OCI-LY3 (cell line): Measurements from ENCODE around the gene TNFRSF1B.

Source experiments
- H2AFZ ChIP-seq: fragments of 200-600, 300-600 bp; shearing (Covaris generic); 2 replicates; pipeline ENCODE4 v1.6.0; 2014; ENCODE audit warnings: antibody characterized with exemption, low read depth, low read length
- H3K27ac ChIP-seq: fragments of 200-600, 300-600 bp; sonication (generic); 2 replicates; pipeline ENCODE4 v1.5.1; 2014; ENCODE audit warnings: mild to moderate bottlenecking, low read length, moderate library complexity, mixed read lengths
- H3K27me3 ChIP-seq: fragments of 200-600, 300-600 bp; sonication (generic); 2 replicates; pipeline ENCODE4 v1.6.1; 2014; ENCODE audit warnings: low read depth, low read length, mixed read lengths
- H3K36me3 ChIP-seq: fragments of 200-600, 300-600 bp; sonication (generic); replicated peaks from 2 replicates; pipeline ENCODE3; 2014; ENCODE audit warnings: low read depth, low read length, mixed read lengths
- H3K4me1 ChIP-seq: fragments of 300-600, 200-600 bp; sonication (generic); 2 replicates; pipeline ENCODE4 v1.6.1; 2014; ENCODE audit warnings: low read length, mixed read lengths
- H3K4me2 ChIP-seq: fragments of 200-600, 300-600 bp; sonication (generic); 2 replicates; pipeline ENCODE4 v1.6.1; 2014; ENCODE audit warnings: low read length, mixed read lengths
- H3K4me3 ChIP-seq: fragments of 300-600, 200-600 bp; sonication (generic); 2 replicates; pipeline ENCODE4 v1.5.1; 2014; ENCODE audit warnings: antibody characterized with exemption, mild to moderate bottlenecking, low read length, moderate library complexity
- H3K79me2 ChIP-seq: fragments of 300-600, 200-600 bp; shearing (Covaris generic); 2 replicates; pipeline ENCODE4 v1.6.1; 2014; ENCODE audit warnings: mild to moderate bottlenecking, low read length, mixed read lengths
- H3K9ac ChIP-seq: fragments of 300-600, 200-600 bp; shearing (Covaris generic); 2 replicates; pipeline ENCODE4 v1.6.0; 2014; ENCODE audit warnings: mild to moderate bottlenecking, low read length, moderate library complexity
- H3K9me3 ChIP-seq: fragments of 200-600, 300-600 bp; shearing (Covaris generic); 2 replicates; pipeline ENCODE4 v1.6.1; 2014; ENCODE audit warnings: low read length, mixed read lengths; ENCODE audit not compliant: insufficient read depth
- H4K20me1 ChIP-seq: fragments of 200-600, 300-600 bp; sonication (generic); 2 replicates; pipeline ENCODE4 v1.6.1; 2016; ENCODE audit warnings: low read length, mixed read lengths; ENCODE audit not compliant: insufficient read depth
- EZH2phosphoT487 ChIP-seq: fragments of 200-600 bp; shearing (Covaris generic); IDR thresholded peaks from 2 replicates; pipeline ENCODE4 v1.6.1; 2018; ENCODE audit warnings: antibody characterized with exemption, mixed run types, low read depth
- TF ChIP-seq, protein P1 (sequence below): fragments of 200-600, 300-600 bp; sonication (generic); IDR thresholded peaks from 2 replicates; pipeline ENCODE4 v1.5.1; 2014; ENCODE audit warnings: antibody characterized with exemption, low read length, low read depth

The TNFRSF1B gene

DNA sequence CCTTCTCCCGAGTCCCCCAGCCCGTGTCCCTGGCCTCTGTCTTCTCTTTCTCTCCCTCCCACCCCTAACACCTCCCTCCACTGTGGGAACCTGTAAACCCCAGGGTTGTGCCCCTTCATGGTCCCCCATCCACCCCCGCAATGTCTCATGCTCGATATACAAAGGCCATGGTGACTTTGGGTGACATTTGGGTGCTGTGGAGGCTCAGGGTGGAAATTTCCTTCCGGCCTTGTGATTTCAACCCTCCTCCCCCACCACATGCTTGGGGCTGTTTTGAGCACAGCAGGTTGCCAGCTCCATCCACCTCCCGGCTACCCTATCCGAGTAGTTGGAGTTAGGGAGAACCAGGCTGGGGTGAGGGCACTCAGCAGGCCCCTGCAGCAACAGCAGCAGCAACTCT, 37.3 kb downstream of the TNFRSF1B start:
- H3K36me3 ChIP-seq = peaks cover 15% of the 10 kb centered on the region
- no peak overlapping the region for H3K9ac ChIP-seq
- no peaks in the 10 kb centered on the region for H3K27me3 ChIP-seq
- H3K27ac ChIP-seq = no peak overlapping the region
- H3K9me3 ChIP-seq = no peaks in the 10 kb centered on the region
- H3K4me1 ChIP-seq = peaks cover 3% of the 10 kb centered on the region
- no peak overlapping the region for H3K4me3 ChIP-seq
- no peaks in the 10 kb centered on the region for H4K20me1 ChIP-seq
- H3K79me2 ChIP-seq = no peaks in the 10 kb centered on the region
- H3K4me2 ChIP-seq = no peak overlapping the region
- TF ChIP-seq, protein P1, sequence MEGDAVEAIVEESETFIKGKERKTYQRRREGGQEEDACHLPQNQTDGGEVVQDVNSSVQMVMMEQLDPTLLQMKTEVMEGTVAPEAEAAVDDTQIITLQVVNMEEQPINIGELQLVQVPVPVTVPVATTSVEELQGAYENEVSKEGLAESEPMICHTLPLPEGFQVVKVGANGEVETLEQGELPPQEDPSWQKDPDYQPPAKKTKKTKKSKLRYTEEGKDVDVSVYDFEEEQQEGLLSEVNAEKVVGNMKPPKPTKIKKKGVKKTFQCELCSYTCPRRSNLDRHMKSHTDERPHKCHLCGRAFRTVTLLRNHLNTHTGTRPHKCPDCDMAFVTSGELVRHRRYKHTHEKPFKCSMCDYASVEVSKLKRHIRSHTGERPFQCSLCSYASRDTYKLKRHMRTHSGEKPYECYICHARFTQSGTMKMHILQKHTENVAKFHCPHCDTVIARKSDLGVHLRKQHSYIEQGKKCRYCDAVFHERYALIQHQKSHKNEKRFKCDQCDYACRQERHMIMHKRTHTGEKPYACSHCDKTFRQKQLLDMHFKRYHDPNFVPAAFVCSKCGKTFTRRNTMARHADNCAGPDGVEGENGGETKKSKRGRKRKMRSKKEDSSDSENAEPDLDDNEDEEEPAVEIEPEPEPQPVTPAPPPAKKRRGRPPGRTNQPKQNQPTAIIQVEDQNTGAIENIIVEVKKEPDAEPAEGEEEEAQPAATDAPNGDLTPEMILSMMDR = no peak
- TF ChIP-seq EZH2phosphoT487 = no peak
- H2AFZ ChIP-seq = no peak overlapping the region

DNA sequence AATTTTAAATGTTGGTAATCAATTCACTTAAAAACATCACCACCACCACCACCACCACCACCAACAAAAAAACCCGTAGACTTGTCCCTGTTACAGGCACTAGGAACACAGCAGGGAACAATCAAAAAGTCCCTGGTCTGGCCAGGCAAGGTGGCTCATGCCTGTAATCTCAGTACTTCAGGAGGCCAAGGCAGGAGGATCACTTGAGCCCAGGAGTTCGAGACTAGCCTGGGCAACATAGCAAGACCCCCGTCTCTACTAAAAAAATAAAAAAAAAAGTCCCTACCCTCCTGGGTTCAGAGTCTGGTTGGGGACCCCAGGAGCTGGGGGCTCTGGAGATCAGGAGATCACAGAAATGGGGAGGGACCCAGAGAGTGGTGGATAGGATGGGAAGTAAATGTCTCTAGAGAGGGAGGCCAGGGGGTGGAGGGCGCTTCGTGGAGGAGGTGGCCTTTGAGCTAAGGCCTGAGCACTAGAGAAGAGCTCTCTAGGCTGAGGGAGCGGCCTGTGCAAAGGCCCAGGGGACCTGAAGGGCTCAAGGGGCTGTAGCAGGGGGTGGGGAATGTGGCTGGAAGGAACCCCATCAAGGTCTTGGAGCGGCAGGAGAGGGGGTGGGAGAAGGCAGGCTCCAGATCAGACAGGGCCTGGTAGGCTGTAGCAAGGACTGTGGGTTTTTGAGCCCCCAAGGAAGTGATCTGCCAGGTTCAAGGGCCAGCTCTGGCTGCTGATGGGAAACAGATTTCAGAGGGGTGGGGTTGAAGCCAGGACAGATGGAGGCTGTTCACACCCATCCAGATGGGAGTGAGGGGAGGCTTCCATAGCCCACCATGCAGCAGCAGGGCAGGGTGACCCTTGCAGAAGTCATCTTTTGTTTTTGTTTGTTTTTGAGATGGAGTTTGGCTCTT, 38.2 kb downstream of the TNFRSF1B start:
- H3K27ac ChIP-seq = no peak overlapping the region
- no peaks in the 10 kb centered on the region for H3K9me3 ChIP-seq
- H3K9ac ChIP-seq = no peak overlapping the region
- H3K4me3 ChIP-seq = no peak overlapping the region
- peaks cover 11% of the 10 kb centered on the region for H3K4me1 ChIP-seq
- TF ChIP-seq, protein P1 = no peak
- TF ChIP-seq EZH2phosphoT487 = no peak
- H3K4me2 ChIP-seq = no peak overlapping the region
- H2AFZ ChIP-seq = no peak overlapping the region
- no peaks in the 10 kb centered on the region for H3K27me3 ChIP-seq
- no peaks in the 10 kb centered on the region for H4K20me1 ChIP-seq
- H3K36me3 ChIP-seq = peaks cover 16% of the 10 kb centered on the region
- no peaks in the 10 kb centered on the region for H3K79me2 ChIP-seq

DNA sequence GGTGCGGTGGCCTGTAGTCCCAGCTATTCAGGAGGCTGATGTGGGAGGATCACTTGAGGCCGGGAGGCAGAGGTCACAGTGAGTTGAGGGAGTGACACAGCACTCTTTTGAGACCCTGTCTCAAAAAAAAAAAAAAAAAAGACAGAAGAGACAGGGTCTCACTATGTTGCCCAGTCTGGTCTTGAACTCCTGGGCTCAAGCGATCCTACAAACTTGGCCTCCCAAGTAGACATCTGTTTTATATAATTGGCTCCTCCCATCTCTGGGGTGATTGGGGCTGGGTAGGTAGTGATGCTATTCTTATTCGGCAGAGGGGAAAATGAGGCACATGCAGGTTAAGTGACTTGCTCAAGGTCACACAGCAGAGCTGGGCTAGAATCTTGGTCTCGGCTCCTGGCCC, 39.4 kb downstream of the TNFRSF1B start:
- Histone ChIP-seq H3K4me1 (peaks cover 24% of the 10 kb centered on the region), H3K27ac (no peak overlapping the region), H2AFZ (no peak overlapping the region), H4K20me1 (no peaks in the 10 kb centered on the region), H3K27me3 (no peaks in the 10 kb centered on the region), H3K4me2 (no peak overlapping the region), H3K4me3 (no peak overlapping the region), H3K9ac (no peak overlapping the region), H3K36me3 (peaks cover 16% of the 10 kb centered on the region), H3K9me3 (no peaks in the 10 kb centered on the region), H3K79me2 (no peaks in the 10 kb centered on the region)
- no peak for TF ChIP-seq EZH2phosphoT487

DNA sequence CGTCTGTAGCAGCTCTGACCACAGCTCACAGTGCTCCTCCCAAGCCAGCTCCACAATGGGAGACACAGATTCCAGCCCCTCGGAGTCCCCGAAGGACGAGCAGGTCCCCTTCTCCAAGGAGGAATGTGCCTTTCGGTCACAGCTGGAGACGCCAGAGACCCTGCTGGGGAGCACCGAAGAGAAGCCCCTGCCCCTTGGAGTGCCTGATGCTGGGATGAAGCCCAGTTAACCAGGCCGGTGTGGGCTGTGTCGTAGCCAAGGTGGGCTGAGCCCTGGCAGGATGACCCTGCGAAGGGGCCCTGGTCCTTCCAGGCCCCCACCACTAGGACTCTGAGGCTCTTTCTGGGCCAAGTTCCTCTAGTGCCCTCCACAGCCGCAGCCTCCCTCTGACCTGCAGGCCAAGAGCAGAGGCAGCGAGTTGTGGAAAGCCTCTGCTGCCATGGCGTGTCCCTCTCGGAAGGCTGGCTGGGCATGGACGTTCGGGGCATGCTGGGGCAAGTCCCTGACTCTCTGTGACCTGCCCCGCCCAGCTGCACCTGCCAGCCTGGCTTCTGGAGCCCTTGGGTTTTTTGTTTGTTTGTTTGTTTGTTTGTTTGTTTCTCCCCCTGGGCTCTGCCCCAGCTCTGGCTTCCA, 40.1 kb downstream of the TNFRSF1B start:
- Histone ChIP-seq H3K9ac (no peak overlapping the region), H3K36me3 (peaks cover 12% of the 10 kb centered on the region), H3K27me3 (no peaks in the 10 kb centered on the region), H3K4me2 (no peak overlapping the region), H3K4me3 (no peak overlapping the region), H3K79me2 (no peaks in the 10 kb centered on the region), H3K4me1 (peaks cover 24% of the 10 kb centered on the region), H4K20me1 (no peaks in the 10 kb centered on the region), H3K27ac (no peak overlapping the region), H2AFZ (no peak overlapping the region), H3K9me3 (no peaks in the 10 kb centered on the region)
- TF ChIP-seq, protein P1 = no peak
- no peak for TF ChIP-seq EZH2phosphoT487
